Thyroid gland (tissue), 4 donors: ENCODE data around the gene CD200. TPM values are rescaled to one million over a fixed set of nuclear protein-coding genes. Genes with fewer than 3 reads are reported as not detected.

Source experiments
- DNase-seq, 2 donors: peaks; one replicate each; pipeline ENCODE4 v3.0.0-alpha.2; 2019
- H3K27ac ChIP-seq, 3 donors: fragments of 200-600 bp; sonication (generic); 1 replicate in 2 of 3; 2 replicates in 1 of 3; pipeline ENCODE4 v1.5.1; 2016 to 2019; ENCODE audit warnings: mild to moderate bottlenecking in 1 of 3, moderate library complexity in 1 of 3
- H3K27me3 ChIP-seq: fragments of 200-600 bp; sonication (generic); one replicate; pipeline ENCODE4 v1.5.1; 2019
- H3K36me3 ChIP-seq, 2 donors: fragments of 200-600 bp; sonication (generic); one replicate each; pipeline ENCODE4 v1.5.1; 2016 to 2019
- H3K4me1 ChIP-seq, 2 donors: fragments of 200-600 bp; sonication (generic); one replicate each; pipeline ENCODE4 v1.5.1; 2017 to 2019
- H3K4me3 ChIP-seq, 3 donors: fragments of 200-600 bp; sonication (generic); replicated peaks in 1 of 3; 1 replicate in 2 of 3; 2 replicates in 1 of 3; pipeline ENCODE4 v1.5.1; 2016; ENCODE audit warnings: mild to moderate bottlenecking in 1 of 3
- H3K9me3 ChIP-seq: fragments of 200-600 bp; sonication (generic); one replicate; pipeline ENCODE4 v1.5.1; 2017
- POLR2A ChIP-seq, 2 donors: fragments of 450-650 bp; IDR thresholded peaks; one replicate each; pipeline ENCODE4 v1.6.1; 2017; ENCODE audit warnings: antibody characterized with exemption in 2 of 2, mild to moderate bottlenecking in 2 of 2, moderate library complexity in 1 of 2
- WGBS, 2 donors: methylation state at CpG; one replicate each; pipeline ENCODE4 v1.1.5; 2017; 5-methylcytosine and 5-hydroxymethylcytosine counted together
- intact Hi-C: fragments of 100-400 bp; cut with DNase I; formaldehyde crosslinking; loops from one replicate; pipeline ENCODE4 v1.15.1; 2023
- total RNA-seq, 4 donors: library from RNA; depleted of rRNA; stranded (reverse); fragments of >200 nt; gene quantifications; one replicate each; pipeline ENCODE4 v1.2.3, GENCODE V29; 2016
- TF ChIP-seq, protein P1 (sequence below), 6 experiments: fragments of 200-600 bp in 3 of 6; fragments of 450-650 bp in 3 of 6; sonication (generic) in 3 of 6; IDR thresholded peaks; one replicate each; pipeline ENCODE4 v1.5.1; 2016 to 2019; ENCODE audit warnings: antibody characterized with exemption in 6 of 6, mild to moderate bottlenecking in 2 of 6, inconsistent platforms in 1 of 6, moderate library complexity in 1 of 6

The CD200 gene
- total RNA-seq, 4 donors from 2014 or later: 13.2 to 18.7 (median 15.8) TPM

DNA sequence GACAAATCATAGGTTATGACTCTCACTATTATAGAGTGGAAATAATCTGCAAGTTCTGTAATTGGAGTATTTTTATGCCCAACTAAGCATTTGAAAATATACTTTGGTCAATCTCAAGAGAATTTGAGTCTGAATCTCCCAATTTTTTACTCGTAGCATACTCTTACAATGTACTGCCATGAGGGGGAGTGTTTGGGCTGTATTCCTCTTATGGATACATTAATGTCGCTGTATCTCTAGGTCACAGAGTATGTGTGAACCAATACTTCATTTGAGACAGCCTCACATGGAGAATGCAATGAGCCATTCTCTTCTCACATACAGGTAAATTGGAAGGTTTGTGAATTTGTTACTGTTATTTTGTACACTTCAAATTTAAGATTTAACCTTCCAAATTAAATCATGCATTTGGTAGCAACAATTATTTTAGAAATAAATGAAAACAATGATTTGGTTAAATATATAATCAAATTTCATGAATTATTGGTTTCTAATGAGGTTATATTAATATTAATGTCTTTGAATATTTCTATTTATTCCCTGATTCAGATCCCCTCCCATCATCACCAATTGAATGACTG lies 5.5 kb upstream of the CD200 start:
- WGBS, 2 donors: 4 to 9% methylated on average over 2 of the region's 2 CpGs
- Histone ChIP-seq H3K9me3 (no peaks in the 10 kb centered on the region), H3K4me1 (no peaks in the 10 kb centered on the region), H3K27me3 (no peaks in the 10 kb centered on the region), H3K27ac (no peak overlapping the region), H3K36me3 (no peaks in the 10 kb centered on the region), H3K4me3 (no peak overlapping the region)
- DNase-seq: peak in 1 of 2 donors; percentile 21
- TF ChIP-seq POLR2A (IDR thresholded peaks at IDR 0.05): no peak
- TF ChIP-seq, protein P1, sequence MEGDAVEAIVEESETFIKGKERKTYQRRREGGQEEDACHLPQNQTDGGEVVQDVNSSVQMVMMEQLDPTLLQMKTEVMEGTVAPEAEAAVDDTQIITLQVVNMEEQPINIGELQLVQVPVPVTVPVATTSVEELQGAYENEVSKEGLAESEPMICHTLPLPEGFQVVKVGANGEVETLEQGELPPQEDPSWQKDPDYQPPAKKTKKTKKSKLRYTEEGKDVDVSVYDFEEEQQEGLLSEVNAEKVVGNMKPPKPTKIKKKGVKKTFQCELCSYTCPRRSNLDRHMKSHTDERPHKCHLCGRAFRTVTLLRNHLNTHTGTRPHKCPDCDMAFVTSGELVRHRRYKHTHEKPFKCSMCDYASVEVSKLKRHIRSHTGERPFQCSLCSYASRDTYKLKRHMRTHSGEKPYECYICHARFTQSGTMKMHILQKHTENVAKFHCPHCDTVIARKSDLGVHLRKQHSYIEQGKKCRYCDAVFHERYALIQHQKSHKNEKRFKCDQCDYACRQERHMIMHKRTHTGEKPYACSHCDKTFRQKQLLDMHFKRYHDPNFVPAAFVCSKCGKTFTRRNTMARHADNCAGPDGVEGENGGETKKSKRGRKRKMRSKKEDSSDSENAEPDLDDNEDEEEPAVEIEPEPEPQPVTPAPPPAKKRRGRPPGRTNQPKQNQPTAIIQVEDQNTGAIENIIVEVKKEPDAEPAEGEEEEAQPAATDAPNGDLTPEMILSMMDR (IDR thresholded peaks at IDR 0.05): peak in 5 of 6 experiments; percentile 43 to 96 (median 73)
- intact Hi-C loops: loop anchor here (10.0 kb wide), 1 partner anchor 197 kb away; no protein-coding TSS in a partner anchor

DNA sequence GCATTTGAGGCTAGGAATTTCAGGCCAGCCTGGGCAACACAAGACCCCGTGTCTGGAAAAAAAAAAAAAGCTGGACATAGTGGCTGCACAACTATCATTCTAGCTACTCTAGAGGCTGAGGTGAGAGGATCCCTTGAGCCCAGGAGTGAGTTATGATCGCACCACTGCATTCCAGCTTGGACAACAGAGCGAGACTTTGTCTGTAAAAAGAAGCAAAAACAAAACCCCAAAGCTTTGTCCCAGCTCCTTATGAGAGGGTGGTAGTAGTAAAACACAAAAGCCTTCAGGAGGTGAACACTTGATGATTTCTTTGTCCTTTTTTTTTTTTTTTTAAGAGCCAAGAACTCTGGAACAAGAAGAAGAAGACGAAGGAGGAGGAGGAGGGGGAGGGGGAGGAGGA lies 1.1 kb upstream of the CD200 start:
- H3K27ac ChIP-seq: no peak overlapping the region
- H3K9me3 ChIP-seq: no peaks in the 10 kb centered on the region
- TF ChIP-seq, protein P1 (IDR thresholded peaks at IDR 0.05): no peak
- TF ChIP-seq POLR2A (IDR thresholded peaks at IDR 0.05): no peak
- DNase-seq: no peak
- intact Hi-C loops: no loop called here
- 88 to 90% methylated on average over 4 of the region's 4 CpGs for WGBS, 2 donors
- H3K4me1 ChIP-seq: no peaks in the 10 kb centered on the region
- H3K4me3 ChIP-seq: no peak overlapping the region
- no peaks in the 10 kb centered on the region for H3K27me3 ChIP-seq
- no peaks in the 10 kb centered on the region for H3K36me3 ChIP-seq

DNA sequence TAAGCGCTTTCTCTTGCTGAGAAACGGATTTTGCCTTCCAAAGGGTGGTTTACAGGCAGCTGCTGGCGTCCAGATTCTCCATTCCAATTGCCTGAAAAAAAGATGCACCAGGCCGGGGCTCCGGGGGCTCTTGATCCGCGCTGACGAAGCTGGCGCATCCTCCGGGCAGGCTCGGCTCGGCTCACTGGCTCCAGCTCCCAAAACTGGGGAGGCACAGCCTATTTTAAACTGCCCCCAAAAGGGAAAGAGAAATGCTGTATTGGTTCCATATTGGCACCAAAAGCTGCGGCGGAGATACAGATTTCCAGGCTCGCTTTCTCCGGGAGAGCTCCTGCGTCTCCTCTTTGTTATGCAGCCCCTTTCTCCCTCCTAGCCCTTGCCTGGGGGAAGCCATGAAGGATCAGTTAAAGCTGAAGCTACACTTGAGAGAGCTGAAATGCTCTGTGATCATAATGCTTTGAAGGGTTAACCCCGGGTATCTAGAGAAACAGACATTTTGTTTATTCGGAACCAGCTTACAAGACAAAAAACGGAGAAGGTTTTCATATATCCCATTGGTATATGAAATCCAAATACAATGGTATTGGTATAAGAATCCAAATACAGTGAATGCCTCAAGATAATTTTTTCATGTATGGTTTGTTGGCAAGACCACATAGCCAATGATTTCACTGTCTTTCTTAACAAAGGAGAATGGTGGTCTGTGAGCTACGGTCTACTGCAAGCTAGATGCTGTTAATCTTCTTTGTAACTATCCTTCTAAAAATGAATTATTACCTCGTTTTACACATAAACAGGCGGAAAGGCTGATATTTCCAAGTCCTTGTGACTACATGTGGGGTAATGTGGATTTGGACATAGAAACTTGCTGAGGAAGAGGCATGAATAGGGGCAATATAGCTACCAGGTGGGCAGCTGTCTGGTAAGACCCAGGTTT lies 693 bp downstream of the CD200 start:
- Histone ChIP-seq H3K36me3 (no peaks in the 10 kb centered on the region), H3K9me3 (no peaks in the 10 kb centered on the region), H3K27me3 (no peaks in the 10 kb centered on the region), H3K4me1 (peaks cover 0 to 7% of the 10 kb centered on the region in 2 donors), H3K4me3 (peak overlapping the region; percentile 47 to 87 (median 53)), H3K27ac (peak overlapping the region; percentile 74 to 93 (median 84))
- DNase-seq: peak in 1 of 2 donors; percentile 30
- TF ChIP-seq POLR2A (IDR thresholded peaks at IDR 0.05): no peak
- TF ChIP-seq, protein P1 (IDR thresholded peaks at IDR 0.05): no peak
- WGBS, 2 donors: 3 to 5% methylated on average over 22 to 23 of the region's 23 CpGs
- intact Hi-C loops: no loop called here

DNA sequence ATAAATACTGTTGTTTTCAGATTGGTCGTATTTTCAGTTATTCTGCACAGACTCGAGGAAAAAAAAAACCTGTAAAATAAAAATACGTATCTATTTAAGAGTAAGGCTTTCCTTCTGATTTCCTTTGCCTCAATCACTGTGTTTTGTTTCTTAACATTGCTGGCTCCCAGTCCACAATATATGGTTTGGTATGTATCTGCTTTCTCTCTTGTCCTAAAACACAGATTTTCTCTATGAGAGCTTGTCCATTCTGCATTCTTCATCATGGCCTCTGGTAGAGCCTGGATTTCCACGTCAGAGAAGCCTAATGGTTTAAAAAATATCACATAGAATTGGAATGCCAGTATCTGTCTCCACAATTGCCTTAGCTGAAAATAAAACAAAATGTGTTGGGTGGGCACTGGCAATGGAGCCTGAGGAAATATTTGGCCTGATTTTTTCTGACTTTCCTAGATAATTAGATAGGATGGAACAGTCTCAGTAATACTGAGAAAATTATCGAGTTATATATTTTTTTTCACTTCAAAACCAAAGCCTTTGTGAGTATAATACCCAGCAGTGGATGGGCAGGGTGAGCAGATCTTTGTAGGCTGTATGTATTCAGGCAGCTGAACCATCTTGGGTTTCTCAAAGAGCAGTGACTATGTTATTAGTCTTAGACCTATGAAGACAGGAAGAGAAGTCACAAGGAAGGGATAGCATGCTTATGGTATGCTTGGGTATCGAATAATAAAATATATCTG lies 1.9 kb downstream of the CD200 start:
- Histone ChIP-seq H3K27ac (peak overlapping the region; percentile 74 to 93 (median 84)), H3K9me3 (no peaks in the 10 kb centered on the region), H3K4me1 (peaks cover 0 to 9% of the 10 kb centered on the region in 2 donors), H3K36me3 (no peaks in the 10 kb centered on the region), H3K4me3 (no peak overlapping the region), H3K27me3 (no peaks in the 10 kb centered on the region)
- DNase-seq: no peak
- WGBS, 2 donors: 54 to 60% methylated on average over 6 of the region's 6 CpGs
- intact Hi-C loops: no loop called here
- TF ChIP-seq, protein P1 (IDR thresholded peaks at IDR 0.05): no peak
- no peak for TF ChIP-seq POLR2A (IDR thresholded peaks at IDR 0.05)
